SK-N-SH (cell line): Measurements from ENCODE around the gene STPG2.

Source experiments
- CTCF ChIP-seq: fragments of 200-600 bp; sonication (generic); IDR thresholded peaks from 2 replicates; pipeline ENCODE4 v1.6.1; 2017; ENCODE audit warnings: antibody characterized with exemption, mild to moderate bottlenecking, moderate library complexity
- EP300 ChIP-seq, 2 experiments: IDR thresholded peaks; 2 replicates each; pipeline versions ENCODE4 v1.4.0 to v1.6.1; 2012; ENCODE audit warnings: borderline replicate concordance in 1 of 2, low read depth in 1 of 2, low read length in 1 of 2
- EZH2phosphoT487 ChIP-seq: fragments of 200-600 bp; sonication (generic); IDR thresholded peaks from 2 replicates; pipeline ENCODE4 v1.6.1; 2017; ENCODE audit warnings: low read depth, mixed run types, mild to moderate bottlenecking, antibody characterized with exemption, moderate library complexity, borderline replicate concordance
- GABPA ChIP-seq: IDR thresholded peaks from 2 replicates; pipeline ENCODE4 v1.4.0; 2012; ENCODE audit warnings: low read depth, mild to moderate bottlenecking
- MXI1 ChIP-seq: IDR thresholded peaks from 2 replicates; pipeline ENCODE4 v1.6.1; 2012; ENCODE audit warnings: mild to moderate bottlenecking, low read depth, low read length, improper control_type of control experiment
- NFIC ChIP-seq: IDR thresholded peaks from 2 replicates; pipeline ENCODE4 v1.4.0; 2012; ENCODE audit warnings: borderline replicate concordance
- POLR2AphosphoS5 ChIP-seq: IDR thresholded peaks from 2 replicates; pipeline ENCODE4 v1.6.1; 2012; ENCODE audit warnings: low read depth, low read length

GRCh38 chr4:97845758-97846157 is 297.5 kb downstream of the STPG2 start:
- TF ChIP-seq NFIC, result no peak
- TF ChIP-seq CTCF, result no peak
- TF ChIP-seq EP300 (IDR thresholded peaks at IDR 0.05; ENCODE audit: borderline replicate concordance in 1 of 2, low read depth in 1 of 2, low read length in 1 of 2), result no peak
- no peak for TF ChIP-seq POLR2AphosphoS5
- TF ChIP-seq MXI1, result no peak
- no peak for TF ChIP-seq EZH2phosphoT487
- no peak for TF ChIP-seq GABPA
